Stimulated activated CD8-positive, alpha-beta memory T cell treated with anti-CD3 and anti-CD28 coated beads, Interleukin-15, amount 100 ng/mL, for 1 hour (primary cell): ENCODE data around the gene GRSF1.
A peak's percentile ranks its signal among the peaks of the same experiment; 100 is the strongest.
"Not testable (repeated sequence)": the region's sequence is repeated elsewhere in the genome, so short reads cannot be mapped to it uniquely, and the experiment has no call there.

Experiments used
- DNase-seq: peaks from one replicate; pipeline ENCODE4 v3.0.0-alpha.2; 2020; ENCODE audit warnings: low read depth

The GRSF1 gene

DNA sequence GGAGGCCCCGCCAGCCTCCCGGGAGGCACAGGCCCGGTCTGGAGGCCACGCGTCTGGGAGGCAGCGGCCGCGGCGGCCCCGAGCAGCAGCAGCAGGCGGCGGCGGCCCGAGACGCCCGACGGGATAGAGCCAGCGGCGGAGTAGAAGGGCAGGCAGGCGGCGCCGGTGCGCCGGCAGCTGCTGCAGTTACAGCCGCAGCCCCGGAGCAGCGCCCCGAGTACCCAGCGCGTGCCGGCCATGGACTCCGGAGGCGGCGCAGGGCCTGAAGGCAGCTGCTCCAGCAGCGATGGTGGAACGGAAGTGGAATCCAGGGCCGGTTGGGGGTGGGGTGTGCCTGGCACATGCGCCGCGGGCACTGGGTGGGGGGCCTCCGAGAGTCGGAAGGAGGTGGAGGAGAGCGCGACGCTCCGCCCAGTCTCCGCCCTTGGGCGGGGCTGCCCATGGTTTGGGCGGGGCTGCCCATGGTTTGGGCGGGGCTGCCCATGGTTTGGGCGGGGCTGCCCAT, at the start of gene GRSF1:
Gene GRSF1 (minus strand): TSS at position 302 of the 505 bp plus-strand sequence. CDS start 63 bp downstream, at position 239.
- peak; percentile 89 for DNase-seq

DNA sequence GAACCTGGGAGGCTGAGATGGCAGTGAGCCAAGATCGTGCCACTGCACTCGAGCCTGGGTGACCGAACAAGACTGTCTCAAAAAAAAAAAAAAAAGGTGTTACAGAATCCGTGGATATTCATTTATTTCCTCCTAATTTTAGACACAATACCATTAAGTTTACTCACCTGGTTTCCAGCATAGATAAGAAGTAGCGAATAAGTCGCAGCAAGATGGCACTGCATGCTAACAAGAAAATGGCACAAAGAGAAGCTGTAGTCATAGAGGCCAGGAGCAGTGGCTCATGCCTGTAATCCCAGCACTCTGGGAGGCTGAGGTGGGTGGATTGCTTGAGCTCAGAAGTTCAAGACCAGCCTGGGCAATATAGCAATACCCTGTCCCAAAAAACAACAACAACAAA, 45.5 kb upstream of the GRSF1 start:
- no peak for DNase-seq

GRCh38 chr4:70880739-70881138, 41.0 kb upstream of the GRSF1 start:
- DNase-seq, result no peak

DNA sequence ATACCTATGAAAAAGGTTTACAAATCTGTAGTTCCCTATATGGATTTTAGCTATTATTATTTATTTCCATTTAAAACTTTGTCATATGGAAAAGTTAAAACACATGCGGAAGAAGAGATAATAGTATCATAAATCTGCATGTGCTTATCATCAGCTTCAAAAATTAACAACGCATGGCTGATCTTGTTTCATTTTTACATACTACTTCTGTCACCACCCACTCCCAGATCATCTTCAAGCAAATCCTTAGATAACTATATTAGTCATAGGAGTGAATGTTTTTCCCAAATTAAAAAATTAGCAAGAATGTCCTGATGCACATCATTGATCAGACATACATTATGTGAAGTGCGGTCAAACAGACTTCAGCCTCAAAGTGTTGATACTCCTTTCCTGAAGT, 37.9 kb upstream of the GRSF1 start:
- no peak for DNase-seq

- DNase-seq, result no peak
These were observed 34.8 kb upstream of the GRSF1 start for GRCh38 chr4:70874268-70875156.

DNA sequence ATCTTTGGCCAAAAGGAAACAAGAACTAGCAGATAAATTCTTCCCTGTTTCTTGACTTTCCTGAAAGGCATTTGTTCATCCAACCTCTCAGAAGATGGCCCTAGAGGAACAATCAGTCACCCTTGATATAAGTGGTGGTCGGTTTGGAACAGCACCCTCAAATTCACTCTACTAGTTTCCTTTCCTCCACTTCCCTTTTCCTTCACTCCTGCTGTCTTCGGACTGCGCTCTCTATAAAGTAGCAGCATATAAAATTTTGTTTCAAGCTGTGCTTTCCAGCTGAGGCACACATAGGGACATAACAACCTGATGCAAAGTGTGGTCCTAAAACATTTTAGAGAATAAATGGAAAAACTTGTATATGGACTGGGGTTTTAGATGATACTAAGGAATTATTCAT, 33.5 kb upstream of the GRSF1 start:
- no peak for DNase-seq

GRCh38 chr4:70868778-70869177, 29.1 kb upstream of the GRSF1 start:
- no peak for DNase-seq

DNA sequence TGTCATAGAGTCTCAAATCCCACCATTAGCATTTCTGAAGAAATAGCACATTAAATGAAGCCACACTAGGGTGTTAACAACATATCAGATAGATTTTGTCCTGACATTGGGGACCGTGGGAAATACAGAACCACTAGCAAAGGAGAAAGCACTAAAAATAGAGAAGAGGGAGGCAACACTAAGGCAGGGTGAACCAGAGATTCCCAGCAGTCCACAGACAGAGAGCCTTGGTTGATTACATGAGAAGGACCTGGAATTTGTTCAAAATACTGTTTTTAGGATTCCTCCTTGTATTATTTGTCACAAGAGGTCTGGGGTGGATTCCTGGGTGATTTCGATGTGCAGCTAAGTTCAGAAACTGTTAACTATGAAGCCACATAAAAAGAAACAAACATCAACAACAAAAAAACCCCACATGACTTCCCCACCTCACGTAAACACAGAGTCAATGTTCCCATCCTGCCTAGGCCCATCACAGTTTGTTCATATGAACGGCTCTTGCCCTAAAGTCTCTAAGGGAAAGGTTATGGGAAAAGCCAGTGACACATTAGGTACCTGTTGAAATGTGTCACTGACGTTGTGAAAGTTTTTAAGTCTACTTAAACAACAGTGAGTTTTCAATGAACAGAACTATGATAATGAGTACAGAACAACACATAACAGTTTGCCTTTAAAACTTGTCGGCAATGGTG, 23.6 kb upstream of the GRSF1 start:
- no peak for DNase-seq

DNA sequence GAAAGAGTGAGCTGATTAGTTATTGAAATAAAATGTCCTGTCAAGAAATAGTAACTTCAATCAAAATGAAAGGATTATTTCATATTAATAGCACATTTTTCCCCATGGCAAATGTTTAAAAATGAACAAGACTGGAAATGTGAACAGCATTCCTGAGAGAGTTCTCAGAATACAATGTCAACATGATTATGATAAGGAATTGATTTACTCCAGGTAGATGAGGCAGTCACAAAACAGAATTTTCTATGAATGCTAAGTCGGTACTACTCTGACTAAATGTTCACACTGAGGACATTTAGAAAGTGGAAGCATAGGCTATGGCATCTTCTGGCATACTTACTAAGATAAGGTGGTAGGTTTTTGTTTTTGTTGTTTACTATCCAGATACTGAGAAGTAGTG, 19.4 kb upstream of the GRSF1 start:
- no peak for DNase-seq

GRCh38 chr4:70858454-70858853, 18.8 kb upstream of the GRSF1 start:
- no peak for DNase-seq

GRCh38 chr4:70855464-70855863, 15.8 kb upstream of the GRSF1 start:
- no peak for DNase-seq

- no peak for DNase-seq
These were observed 9.6 kb upstream of the GRSF1 start for GRCh38 chr4:70849291-70849690.

DNA sequence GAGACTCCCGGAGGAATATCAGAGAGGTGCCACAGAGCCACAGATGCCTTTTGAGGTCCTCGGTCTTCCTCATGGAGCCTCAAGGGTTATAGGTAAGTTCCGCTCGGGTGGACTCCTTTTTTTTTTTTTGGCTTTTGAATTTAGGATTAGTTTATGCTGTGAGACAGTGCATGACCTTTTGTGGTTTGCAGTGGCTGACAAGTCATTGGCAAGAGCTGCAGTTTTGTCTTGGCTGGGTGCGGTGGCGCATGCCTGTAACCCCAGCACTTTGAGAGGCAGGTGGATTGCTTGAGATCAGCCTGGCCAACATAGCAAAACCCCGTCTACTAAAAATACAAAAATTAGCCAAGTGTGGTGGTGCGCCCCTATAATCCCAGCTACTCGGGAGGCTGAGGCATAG, 4.5 kb upstream of the GRSF1 start:
- no peak for DNase-seq

DNA sequence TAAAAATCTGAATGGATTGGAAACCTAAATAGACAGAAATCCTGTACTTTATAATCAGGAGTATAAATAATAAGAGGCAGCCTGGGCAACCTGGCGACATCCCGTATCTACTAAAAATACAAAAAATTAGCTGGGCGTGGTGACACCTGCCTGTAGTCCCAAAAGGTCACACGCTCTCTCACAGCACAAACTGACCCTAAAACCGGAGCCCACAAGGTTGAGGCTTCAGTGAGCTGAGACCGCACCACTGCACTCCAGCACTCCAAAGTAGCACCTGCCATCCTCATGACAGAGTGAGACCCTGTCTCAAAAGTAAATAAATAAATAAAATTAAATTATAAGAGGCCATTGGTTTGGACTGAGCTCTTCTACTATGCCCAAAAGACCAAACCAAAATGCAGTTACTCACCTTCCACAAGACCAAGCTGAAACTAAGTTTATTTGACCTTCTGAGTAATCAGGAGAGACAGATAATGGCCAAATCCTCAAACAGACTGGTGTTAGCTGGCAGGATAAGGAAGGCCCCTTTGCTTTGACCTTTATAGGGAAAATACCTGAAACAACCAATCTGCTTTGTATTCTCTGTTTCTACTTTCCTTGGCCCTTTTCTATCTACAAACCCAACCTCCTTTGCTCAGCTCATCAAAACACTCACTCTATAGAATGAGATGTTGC, 3.2 kb upstream of the GRSF1 start:
- DNase-seq, result no peak

GRCh38 chr4:70841951-70842350, 2.3 kb upstream of the GRSF1 start:
- DNase-seq, result no peak

GRCh38 chr4:70841211-70841610, 1.5 kb upstream of the GRSF1 start:
- DNase-seq, result no peak

- not testable (repeated sequence) for DNase-seq
These were observed 941 bp upstream of the GRSF1 start for GRCh38 chr4:70840631-70841030.

DNA sequence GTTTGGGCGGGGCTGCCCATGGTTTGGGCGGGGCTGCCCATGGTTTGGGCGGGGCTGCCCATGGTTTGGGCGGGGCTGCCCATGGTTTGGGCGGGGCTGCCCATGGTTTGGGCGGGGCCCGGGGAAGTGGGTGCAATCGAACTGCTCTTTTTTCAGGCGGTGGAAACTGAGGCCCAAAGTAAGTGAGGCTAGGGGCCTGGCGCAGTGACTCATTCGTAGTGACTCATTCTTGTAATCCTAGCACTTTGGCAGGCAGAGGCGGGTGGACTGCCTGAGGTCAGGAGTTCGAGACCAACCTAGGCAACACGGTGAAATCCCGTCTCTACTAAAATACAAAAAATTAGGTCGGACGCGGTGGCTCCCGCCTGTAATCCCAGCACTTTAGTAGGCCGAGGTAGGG, 447 bp upstream of the GRSF1 start:
- DNase-seq, result peak; percentile 20

GRCh38 chr4:70838666-70839588, 763 bp downstream of the GRSF1 start:
- DNase-seq, result peak; percentile 34

DNA sequence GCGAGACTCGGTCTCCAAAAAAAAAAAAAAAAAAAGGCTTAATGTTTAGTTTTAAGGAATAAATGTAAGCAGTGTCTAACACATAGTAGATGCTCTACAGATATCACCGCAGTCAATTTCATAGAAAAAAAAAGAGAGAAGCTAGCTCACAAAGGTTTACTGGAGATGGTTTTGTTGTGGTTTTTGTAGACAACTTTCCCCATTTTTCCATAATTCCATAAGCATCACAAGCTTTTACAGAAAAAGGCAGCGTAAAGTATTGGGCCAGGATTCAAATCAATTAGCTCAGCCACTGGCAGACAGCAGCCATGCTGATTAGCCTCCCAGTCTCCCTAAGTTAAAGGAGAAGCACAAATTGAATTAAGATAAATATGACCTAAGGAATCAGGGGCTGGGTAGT, 1.5 kb downstream of the GRSF1 start:
- DNase-seq, result no peak

DNA sequence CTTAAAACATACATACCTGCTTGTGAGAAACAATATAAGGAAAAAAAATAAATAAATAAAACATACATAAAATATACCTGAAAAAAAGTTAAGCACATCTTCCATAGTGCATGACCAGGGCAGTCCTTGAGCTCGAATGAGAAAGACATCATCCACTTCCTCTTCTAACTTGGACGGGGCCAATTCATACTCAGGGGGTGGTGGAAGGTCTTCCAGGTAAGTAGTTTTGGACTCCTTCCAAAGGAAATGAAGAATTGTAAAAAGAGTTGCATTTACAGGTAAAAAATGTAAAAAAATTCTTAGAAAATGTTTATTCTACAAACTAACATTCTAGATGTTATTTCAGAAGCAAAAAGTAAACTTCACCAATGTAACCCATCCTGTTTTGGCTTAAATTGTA, 3.6 kb downstream of the GRSF1 start:
- DNase-seq, result no peak

- DNase-seq, result no peak
These were observed 6.0 kb downstream of the GRSF1 start for GRCh38 chr4:70833675-70834074.
